ENCODE data around the gene SUSD4. TPM values are rescaled to one million over a fixed set of nuclear protein-coding genes. Genes with fewer than 3 reads are reported as not detected.

Gene SUSD4
- polyA plus RNA-seq, 3 donors, result 14.8 to 19.4 (median 16.6) TPM

DNA sequence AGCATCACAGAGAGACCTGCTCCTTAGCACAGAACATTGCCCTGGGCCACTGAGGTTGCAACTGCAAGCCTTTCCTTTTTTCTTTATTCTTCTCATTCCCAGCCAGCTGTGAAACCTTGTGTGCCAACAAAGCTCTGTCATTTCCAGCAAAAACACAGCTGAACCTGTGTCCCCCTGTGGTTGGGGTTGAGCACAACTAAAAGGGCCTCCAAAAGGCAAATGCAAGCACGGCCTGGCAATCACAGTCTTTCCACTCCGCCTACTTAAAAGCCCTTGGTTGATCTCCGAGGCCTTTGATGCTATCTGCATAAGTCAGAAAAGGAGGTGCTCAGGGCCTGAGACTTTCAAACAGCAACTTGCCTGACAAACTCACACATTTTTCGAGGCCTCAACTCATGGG is 32.7 kb downstream of the SUSD4 start:
- DNase-seq (ENCODE audit: low read depth in 3 of 3, low spot score in 2 of 3), result no peak

DNA sequence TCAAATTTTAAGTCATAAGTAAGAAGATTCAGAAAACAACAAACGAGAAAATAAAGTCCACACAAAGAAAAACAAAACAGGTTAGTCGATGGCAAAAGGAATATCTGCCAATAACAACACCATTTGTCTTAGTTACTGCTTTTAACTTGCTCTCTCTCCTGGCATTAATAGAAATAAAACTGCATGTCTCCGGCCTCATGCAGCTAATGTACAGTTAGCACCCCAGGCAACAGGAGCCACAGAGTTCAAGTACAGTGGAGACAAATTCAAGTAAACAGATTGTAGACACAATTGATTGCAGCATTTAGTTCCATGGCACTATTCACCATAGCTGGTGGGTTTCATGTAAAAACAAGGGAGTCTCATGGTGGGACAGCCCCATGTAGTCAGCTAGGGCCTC is 33.5 kb downstream of the SUSD4 start:
- no peak for DNase-seq (ENCODE audit: low read depth in 3 of 3, low spot score in 2 of 3)

DNA sequence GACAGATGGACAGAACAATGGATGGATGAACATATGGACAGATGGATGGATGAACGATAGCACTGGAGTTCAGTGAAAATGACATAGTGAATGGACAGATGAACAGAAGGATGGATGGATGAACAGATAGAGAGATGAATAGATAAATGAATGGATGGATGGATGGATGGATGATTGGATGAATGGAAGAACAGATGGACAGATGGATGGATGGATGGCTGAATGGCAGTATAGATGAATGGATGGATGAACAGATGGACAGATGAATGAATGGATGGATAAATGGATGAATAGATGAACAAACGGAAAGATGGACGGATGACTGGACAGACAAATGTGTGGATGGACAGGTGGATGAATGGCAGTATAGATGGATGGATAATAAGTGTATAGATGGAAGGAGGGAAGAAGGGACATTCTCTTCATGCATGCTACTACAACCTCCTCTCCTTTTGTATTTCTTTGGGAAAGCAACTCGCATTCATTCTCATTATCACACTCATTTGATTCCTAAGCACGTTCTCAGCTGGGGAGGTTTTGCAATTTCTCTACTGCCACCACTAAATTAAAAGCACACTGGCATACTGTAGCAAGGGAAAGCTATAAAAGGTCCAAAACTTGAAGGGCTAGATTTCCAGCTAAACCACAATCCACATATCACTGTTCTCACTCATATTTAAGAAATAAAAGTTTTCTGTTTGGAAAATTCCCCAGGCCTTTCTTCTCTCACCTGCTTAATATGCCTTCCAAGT is 34.1 kb downstream of the SUSD4 start:
- no peak for DNase-seq (ENCODE audit: low read depth in 3 of 3, low spot score in 2 of 3)

DNA sequence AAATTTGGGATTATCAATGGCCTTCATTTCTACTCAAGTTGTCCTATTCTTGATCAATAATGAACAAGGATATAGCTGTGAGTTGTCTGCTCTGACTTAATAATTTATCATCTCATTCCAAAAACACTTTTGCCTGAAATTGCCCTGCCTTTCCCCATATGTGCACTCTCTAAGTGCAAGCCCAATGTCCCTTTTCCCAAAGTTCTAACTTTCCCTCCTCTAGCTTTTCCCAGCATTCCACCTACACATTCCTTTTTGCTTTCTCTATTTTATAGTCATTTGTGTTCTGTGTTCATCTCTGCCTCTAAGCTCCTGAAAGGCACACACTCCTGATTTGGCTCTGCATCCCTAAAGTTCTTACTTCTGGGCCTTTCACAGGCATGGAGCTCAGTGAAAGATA is 34.7 kb downstream of the SUSD4 start:
- no peak for DNase-seq (ENCODE audit: low read depth in 3 of 3, low spot score in 2 of 3)

DNA sequence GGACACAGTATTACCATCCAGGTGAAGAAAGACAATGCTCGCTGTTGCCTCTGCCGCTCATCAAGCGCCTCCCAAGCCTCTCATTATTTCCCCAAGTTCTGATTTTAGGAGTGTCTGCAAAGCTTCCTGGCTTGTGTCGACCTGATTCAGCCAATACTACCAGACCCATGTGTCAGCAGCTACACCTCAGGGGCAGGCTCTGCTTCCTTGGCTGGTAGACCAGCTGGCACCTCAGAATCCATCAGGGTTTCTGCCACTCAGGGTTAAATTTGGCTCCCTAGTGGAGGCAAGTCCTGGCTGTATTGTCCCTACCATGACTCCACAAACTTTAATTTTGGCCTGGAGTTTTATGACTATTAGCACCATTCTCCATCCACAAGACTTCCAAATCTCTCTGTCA is 35.4 kb downstream of the SUSD4 start:
- DNase-seq (ENCODE audit: low read depth in 3 of 3, low spot score in 2 of 3), result no peak

DNA sequence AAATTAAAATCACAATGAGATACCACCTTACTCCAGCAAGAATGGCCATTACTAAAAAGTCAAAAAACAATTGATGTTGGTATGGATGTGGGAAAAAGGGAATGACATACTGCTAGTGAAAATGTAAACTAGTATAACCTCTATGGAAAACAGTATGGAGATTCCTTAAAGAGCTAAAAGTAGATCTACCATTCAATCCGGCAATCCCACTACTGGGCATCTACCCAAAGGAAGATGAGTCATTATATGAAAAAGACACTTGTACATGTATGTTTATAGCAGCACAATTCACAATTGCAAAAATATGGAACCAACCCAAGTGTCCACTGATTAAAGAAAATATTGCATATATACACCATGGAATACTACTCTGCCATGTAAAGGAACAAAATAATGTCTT is 37.2 kb downstream of the SUSD4 start:
- DNase-seq (ENCODE audit: low read depth in 3 of 3, low spot score in 2 of 3), result no peak

DNA sequence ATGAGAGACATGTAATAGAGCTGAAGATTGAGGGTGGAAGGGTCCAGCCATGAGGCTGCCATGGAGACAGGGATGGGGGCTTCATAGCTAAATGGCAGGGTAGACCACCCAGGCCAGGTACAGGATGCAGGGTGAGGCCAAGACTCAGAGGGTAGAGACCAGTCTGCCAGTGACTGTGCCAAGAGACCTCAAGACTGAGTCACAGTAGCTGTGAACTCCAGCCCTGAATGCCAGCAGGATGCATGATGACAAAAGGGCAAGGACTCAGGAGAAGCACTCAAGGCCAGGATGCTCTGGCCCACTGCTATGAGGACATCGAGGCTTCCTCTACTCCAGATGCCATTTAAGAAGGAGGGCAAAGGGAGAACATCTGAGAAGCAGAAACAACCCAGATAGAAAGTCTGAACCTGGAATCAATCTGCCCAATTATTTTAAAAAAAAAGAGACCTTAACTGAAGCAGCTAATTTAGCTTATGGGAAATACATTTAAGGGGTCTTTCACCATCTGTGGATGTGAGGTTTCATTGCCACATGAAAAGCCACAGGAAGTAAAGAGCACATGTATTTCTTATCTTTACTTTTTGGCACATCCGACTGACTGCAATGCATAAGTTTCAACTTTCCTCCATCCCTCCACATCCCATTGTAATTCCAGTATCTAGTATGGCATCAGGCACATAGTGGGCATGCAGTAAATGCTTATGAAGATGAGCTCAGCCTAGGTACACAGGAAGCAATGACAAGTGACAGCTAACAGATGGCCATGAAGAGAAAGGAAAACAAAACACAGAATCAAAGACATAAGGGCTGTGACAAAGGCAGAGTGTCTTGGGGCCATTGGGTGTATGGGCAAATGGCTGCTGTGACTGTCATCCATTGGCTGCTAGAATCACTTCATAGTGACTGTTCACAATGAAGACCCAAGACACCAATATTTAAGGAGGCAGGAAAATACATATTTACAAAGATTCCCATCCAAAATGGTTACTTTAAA is 40.2 kb downstream of the SUSD4 start:
- no peak for DNase-seq (ENCODE audit: low read depth in 3 of 3, low spot score in 2 of 3)

DNA sequence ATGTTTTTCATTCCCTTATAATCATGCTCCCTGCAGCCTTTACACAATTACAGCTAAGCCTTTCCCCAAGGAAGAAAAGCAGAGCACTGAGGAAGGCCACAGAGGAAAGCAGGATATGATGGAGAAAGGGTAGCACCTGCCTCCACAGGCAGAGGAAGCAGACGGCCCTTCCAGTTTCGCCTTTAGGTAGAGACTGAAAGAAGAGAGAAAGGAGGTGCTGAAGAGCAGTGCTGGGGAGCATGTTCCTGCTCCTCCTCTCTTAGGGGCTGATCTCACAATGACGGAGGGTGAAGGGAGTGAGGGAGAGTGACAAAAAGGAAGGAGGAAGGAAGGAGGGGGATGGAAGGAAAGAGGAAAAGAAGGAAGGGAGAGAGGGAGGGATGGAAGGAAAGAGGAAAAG is 41.1 kb downstream of the SUSD4 start:
- DNase-seq (ENCODE audit: low read depth in 3 of 3, low spot score in 2 of 3), result no peak

DNA sequence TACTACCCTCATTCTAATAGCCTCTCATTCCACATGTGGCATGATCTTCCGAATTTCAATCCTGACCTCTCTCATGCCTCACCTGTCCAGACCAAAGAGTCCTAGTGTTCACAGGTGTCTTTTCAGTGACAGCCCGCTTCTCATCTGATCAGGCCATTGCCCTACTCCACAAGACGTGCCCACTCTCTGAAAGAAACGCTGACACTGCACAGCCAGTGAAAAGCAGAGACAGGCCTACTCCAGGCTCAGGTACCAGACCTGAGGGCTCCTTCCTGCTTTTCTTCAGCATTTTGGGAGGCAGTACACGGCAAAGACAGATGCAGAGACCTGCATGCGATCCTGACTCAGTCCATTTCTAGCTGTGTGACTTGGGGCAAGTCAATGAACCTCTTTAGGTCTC is 43.0 kb downstream of the SUSD4 start:
- DNase-seq (ENCODE audit: low read depth in 3 of 3, low spot score in 2 of 3), result no peak

DNA sequence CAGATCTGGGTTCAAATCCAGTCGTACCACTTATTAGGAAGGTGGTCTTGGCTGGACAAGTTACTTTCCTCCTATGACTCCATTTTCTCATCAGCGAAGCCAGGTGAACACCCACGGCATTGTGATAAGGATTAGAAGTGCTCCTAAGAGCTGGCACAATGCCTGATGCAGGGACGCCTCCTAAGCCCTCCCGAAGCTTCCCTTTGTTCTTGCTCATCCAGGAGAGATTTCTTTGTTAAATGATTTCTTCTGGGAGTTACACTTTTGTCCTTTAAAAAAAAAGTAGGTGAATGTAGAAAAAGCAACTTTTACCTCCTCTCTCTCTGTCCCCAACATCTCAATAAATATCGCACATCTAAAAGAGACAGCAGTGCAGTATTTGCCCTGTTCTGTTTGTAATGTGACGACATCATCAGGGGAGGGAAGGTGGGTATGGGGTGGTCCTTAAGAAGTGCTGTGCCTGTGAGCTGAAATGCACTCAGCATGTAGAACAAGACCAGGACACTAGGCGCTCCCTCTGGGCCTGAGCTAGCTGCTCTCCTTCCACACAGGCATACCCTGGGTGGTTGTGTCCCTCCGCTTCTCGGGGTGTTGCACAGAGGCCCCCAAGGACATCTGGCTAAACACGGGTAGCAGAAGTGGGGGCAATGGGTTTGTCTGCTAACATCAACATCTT is 43.9 kb downstream of the SUSD4 start:
- no peak for DNase-seq (ENCODE audit: low read depth in 3 of 3, low spot score in 2 of 3)

DNA sequence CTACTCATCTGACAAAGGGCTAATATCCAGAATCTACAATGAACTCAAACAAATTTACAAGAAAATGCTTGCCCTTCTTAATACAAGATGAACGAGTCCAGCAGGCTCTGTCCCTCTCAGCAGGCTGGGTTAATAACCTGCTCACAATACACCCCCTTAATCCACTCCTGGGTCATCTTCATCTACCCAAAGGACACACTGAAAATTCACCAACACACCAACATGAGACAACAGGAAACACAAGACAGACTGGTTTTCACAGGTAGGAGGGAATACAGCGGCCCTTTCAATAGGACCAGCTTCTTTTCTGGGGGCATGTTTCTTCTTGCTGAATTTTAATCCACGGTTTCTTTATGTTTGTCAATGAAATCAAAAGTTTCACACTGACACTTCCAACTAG is 44.6 kb downstream of the SUSD4 start:
- no peak for DNase-seq (ENCODE audit: low read depth in 3 of 3, low spot score in 2 of 3)

DNA sequence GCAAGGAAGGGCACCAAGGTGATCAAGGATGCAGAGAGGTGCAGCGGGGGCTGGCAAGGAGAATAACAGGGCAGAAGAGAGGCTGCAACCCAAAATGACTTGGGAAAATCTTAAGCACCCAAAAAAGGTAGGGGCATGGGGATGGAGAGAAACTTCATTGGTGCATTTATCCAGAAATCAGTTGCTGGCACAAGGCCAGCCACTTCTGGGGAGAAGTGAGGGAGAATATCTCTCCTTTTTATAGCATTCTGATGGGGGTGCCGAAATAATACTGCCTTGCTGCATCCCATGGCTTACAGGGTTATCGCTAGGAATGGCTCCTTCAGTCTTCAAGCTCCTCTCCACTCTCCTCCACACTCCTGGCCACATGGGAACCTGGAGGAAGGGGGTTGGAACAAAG is 47.9 kb downstream of the SUSD4 start:
- DNase-seq (ENCODE audit: low read depth in 3 of 3, low spot score in 2 of 3), result no peak

DNA sequence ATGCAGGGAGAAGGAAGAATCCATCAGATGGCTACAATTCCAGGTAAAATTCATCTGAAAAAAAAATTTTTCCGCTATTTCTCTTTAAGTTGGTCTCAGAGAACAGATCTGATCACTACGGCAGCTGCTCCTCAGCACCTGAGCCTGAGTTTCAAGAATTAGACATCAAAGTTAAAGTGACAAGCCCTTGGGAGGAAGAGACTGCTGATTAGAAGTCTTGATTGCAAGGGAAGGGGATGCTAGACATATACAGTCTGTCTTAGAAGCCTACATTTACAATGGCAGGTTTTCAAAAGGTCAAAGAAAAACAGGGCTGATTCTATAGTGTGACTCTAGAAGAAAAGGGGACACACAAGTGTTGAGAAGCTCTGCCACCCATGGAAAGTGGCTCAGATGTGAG is 48.3 kb downstream of the SUSD4 start:
- no peak for DNase-seq (ENCODE audit: low read depth in 3 of 3, low spot score in 2 of 3)

DNA sequence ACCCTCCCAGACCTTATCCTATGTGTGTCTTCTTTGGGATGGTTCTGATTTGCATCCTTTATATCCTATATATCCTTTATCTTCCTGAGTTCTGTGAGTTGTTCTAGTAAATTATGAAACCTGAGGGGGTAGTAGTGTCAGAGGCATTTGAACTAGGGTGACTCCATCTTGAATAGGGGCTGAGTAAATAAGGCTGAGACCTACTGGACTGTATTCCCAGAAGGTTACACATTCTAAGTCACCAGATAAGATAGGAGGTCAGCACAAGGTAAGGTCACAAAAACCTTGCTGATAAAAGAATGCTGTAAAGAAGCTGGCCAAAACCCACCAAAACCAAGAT is 50.6 kb downstream of the SUSD4 start:
- no peak for DNase-seq (ENCODE audit: low read depth in 3 of 3, low spot score in 2 of 3)

DNA sequence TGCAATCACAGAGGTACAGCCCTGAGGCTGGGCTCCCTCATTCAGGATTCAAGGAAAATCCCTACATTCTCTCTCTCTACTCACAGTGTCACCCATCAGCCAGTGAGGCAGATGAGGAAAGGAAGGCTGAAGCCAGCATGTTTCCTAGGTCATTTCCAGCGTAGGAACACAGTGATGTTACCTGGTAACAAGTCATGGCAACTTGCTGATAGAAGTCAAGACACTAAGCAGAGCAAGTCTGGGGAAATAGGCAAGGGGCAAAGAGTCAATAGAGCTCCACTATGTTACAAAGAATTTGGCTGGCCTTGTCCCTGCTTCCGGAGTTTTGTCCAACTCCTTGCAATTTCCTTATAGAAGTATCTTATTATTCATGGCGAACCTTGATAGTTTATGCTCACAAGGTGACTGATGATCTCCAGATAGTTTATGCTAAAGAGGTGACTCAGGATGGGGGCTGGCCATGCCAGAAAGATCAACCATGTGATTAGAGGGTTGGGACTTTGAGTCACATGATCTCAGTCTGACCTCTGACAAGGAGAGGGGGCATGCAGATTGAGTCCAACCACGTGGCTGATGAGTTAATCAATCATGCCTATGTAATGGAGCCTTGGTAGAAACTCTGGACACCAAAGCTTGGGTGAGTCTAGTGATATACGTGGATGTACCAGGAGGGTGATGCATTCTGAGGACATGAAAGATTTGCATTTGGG is 51.1 kb downstream of the SUSD4 start:
- DNase-seq (ENCODE audit: low read depth in 3 of 3, low spot score in 2 of 3), result no peak

DNA sequence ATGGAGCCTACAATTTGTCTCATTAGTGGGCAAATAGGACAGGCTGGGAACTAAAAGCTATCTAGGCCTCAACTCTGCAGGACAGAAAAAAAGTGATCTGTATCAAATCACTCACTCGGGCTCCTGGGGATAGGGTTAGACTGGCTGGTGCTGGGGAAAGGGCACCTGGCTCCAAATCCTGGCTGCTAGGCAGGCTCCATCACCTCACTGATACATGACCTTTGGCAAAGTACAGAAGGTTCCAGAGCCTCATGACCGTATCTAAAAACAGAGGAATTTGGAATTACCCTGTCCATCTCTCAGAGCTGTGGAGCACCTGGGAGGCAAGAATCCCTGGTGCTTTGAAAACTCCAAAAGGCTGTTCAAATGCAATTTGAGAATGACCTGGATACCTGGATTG is 51.7 kb downstream of the SUSD4 start:
- no peak for DNase-seq (ENCODE audit: low read depth in 3 of 3, low spot score in 2 of 3)

DNA sequence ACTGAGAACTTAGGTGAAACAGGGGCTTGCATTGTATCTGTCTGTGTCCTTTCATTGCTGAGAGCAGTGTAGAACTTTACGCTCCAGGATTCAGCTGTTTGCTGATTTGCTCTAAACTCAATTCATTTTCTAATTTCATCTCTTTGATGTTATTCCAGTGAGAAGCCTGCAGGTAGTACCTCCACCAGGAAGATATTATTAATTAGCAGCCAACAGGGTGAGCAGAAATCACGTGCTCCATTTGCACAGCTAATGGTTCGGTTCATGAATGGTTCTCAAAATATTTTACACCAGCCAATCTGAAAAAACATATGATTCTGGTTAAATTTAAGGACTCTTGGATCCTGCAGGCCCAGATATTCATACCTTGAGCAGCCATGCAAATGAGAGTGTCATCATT is 52.1 kb downstream of the SUSD4 start:
- no peak for DNase-seq (ENCODE audit: low read depth in 3 of 3, low spot score in 2 of 3)

DNA sequence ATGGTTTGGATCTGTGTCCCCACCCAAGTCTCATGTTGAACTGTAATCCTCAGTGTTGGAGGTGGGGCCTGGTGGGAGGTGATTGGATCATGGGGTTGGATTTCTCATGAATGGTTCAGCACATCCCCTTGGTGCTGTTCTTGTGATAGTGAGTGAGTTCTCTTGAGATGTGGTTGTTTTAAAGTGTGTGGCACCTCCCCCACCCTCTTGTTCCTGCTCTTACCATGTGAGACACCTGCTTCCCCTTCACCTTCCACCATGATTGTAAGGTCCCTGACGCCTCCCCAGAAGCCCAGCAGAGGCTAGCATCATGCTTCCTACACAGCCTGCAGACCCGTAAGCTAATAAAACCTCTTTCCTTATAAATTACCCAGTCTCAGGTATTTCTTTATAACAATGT is 55.8 kb downstream of the SUSD4 start:
- no peak for DNase-seq (ENCODE audit: low read depth in 3 of 3, low spot score in 2 of 3)

DNA sequence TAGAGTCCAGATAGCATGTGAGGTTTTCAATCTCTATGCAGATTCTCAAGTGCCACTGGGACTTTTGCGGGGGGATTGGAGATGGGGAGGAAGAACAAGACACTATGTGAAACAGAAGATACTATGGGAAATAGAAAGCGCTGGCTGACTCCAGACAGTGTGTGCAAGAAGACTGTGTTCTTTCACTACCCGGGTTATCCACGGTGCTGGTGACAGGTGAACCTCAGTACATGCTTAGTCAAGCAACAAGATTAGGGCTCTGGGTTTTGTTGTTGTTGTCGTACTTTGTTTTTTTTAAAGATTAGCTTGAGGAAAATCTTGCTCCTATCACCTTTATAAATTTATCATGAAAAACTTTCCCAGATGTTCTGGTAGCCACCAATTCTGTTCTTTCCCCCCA is 56.4 kb downstream of the SUSD4 start:
- DNase-seq (ENCODE audit: low read depth in 3 of 3, low spot score in 2 of 3), result no peak

DNA sequence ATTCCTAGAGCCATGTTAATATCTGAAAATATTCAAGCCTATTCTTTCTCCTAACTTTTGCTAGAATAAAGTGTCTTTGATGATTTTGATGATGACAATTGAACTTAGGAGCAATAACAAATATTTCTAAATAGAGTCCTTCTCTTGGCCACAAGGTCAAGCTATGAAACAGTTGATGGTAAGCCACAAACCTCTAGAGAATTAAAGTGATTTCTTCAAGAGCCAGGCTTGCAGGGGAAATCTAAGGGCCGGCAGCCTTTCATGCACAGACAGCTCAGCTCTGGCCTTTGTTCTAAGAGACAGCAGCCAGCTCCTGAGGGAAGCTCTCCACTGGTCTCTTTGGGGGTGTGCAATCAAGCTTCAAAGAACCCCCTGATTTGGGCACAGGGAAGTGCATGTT is 59.0 kb downstream of the SUSD4 start:
- no peak for DNase-seq (ENCODE audit: low read depth in 3 of 3, low spot score in 2 of 3)

DNA sequence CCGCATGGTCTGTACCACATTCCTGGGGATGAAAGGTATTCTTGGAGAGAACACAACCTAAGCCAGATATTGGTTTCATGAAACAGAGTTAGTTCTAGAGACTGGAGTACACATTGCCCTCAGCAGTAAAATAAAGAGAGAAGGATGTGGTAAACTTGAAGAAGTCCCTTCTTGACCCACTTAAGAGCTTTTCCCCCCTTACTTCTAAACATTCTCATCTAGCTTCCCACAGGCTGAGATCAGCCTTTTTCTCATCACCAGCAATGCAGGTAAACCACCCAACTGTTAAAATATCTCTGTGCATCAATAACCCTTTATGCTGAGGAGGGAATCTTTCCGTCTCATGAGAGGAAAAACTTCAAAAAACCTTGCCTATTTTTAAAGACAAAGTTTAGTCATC is 62.6 kb downstream of the SUSD4 start:
- DNase-seq (ENCODE audit: low read depth in 3 of 3, low spot score in 2 of 3), result no peak

Measured in right renal cortex interstitium (tissue), 3 donors.